GM21576 (cell line): ENCODE data around the gene CETP.

Experiments
- ATAC-seq: cut with Tn5 transposase; IDR thresholded peaks from one replicate; pipeline ENCODE4 v1.9.1; 2021; ENCODE audit warnings: mild to moderate bottlenecking, moderate library complexity; ENCODE audit not compliant: unreplicated experiment

The CETP gene

GRCh38 chr16:56961851-56962281 lies at the start of gene CETP:
Gene CETP (plus strand): TSS chr16:56961950. CDS start chr16:56961980, 30 bp downstream.
- ATAC-seq = no peak

GRCh38 chr16:56912746-56913708 lies 48.7 kb upstream of the CETP start:
- no peak for ATAC-seq

GRCh38 chr16:56914896-56915295 lies 46.9 kb upstream of the CETP start:
- no peak for ATAC-seq

GRCh38 chr16:56915336-56916119 lies 46.2 kb upstream of the CETP start:
- ATAC-seq = no peak

- peak; percentile 63 for ATAC-seq
Observed at GRCh38 chr16:56916571-56917403, 45.0 kb upstream of the CETP start.

DNA sequence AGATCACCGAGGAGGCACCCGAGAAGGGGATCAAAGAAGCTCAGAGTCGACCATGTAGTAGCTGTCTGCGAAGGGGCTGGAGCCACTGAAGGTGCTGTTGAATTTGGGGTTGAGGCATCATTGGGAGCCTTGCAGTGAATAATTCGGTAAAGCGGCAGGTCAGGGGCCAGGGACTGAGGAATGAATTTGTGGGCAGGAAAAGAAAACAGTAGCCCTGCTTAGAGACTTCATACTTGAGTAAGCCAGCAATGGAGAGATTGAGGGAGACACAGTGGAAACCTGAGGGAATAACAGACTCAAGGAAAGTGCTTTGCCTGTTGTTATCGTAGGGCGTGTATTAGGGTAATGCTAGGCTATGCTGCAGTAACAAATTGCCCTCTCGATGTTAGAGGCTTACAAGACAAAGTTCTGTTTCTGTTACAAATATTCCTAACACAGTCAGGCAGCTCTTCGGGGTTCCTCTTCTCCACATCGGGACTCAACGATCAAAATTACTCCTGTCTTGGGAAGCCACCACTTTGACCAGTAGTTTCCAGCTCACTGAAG lies 43.2 kb upstream of the CETP start:
- ATAC-seq = no peak

DNA sequence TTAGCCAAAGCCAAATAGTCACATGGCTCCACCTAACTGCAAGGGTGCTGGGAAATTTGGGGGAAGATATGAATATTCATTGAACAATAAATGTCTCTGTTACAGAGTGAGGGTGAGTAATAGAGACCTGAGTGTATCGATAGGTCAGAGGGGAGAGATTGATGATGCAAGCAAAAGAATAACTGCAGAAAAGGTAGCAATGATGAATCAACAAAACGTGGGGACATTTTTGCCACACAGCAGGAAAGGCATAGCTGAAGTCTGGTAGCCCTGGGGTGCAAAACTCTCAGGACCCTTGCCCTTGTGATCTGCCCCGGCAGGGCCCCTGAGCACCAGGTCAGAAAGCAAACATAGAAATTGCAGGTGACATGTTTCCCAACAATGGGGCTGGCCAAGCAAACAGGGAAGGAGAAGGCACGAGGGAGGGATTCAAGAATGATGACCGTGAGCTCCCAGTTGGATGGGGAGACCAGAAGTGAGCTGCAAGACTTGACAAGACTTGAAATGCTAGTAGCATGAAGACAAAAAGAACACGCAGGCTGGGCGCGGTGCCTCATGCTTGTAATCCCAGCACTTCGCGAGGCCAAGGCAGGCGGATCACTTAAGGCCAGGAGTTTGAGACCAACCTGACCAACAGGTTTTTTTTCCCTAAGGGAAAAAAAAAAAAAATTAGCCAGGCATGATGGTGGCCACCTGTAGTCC lies 42.5 kb upstream of the CETP start:
- ATAC-seq = no peak

DNA sequence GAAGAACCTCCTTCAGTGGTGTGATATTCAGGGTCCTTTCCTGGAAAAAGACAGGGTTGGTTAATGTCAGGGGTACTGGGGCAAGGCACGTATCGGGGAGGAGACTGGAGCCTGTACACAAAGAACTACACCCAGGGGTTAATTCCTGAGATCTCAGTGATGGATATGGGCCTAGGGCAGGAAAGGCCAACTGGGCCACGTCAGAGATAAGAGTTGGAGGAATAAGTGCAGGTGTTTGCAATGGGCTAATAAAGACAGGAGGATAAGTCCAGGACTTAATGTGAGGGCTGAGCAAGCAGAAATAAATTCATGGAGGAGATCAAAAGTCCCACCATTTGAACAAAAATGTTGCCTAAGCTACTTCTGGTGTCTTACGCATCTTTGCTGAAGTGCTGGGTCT lies 40.2 kb upstream of the CETP start:
- ATAC-seq = no peak

GRCh38 chr16:56923481-56924091 lies 38.2 kb upstream of the CETP start:
- no peak for ATAC-seq

- ATAC-seq = no peak
Observed at GRCh38 chr16:56927471-56927870, 34.3 kb upstream of the CETP start.

DNA sequence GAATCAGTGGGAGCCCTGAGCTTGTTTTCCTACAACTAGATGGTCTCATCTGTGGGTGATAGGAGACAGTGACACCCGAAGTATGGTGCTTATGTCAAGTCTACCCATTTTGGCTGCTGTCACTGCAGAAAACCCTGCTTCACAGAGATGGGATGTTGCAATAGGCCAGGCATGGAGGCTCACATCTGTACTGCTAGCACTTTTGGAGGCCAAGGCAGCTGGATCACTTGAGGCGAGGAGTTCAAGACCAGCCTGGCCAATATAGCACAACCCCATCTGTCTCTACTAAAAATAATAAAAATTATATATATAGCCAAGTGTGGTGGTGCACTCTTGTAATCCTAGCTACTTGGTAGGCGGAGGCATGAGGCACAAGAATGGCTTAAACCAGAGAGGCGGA lies 32.1 kb upstream of the CETP start:
- no peak for ATAC-seq

GRCh38 chr16:56930486-56931270 lies 31.1 kb upstream of the CETP start:
- no peak for ATAC-seq

- ATAC-seq = peak; percentile 35
Observed at GRCh38 chr16:56931271-56931891, 30.4 kb upstream of the CETP start.

- ATAC-seq = peak; percentile 85
Observed at GRCh38 chr16:56931892-56932720, 29.6 kb upstream of the CETP start, which contains the start of gene HERPUD1. Gene HERPUD1 (plus strand): TSS chr16:56932142. CDS start chr16:56932245, 103 bp downstream.

- no peak for ATAC-seq
Observed at GRCh38 chr16:56932721-56933619, 28.8 kb upstream of the CETP start.
